ENCODE results near the gene PIGW. TPM values are rescaled to one million over a fixed set of nuclear protein-coding genes. Genes with fewer than 3 reads are reported as not detected.

PIGW gene
- total and polyA plus RNA-seq, 2 donors from 2014 or later, result 4.7 to 11.1 TPM

DNA sequence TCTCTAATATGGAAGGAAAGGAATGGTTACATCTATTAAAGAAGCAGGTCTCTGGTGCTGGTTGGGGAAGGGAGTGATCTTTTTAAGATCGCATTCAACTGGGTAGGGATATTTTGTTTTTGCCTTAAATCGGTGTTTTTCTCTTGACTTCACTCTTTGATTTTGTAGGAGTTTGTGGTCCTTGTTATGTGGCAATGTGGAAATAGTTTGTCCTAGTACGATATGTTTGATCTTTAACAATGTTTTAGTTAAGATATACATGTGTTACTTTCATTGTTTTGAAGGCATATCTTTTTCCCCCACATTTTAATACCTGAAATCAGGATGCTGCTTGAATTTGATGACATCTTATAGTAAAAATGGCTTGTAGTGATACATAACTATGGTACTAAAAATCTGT lies 18.7 kb downstream of the PIGW start:
- H3K27ac ChIP-seq (ENCODE audit: low read depth in 2 of 2, low read length in 2 of 2), result no peak overlapping the region
- peaks cover 0 to 5% (median 0%) of the 10 kb centered on the region in 3 donors for H3K4me1 ChIP-seq (ENCODE audit: control insufficient read depth in 2 of 3, insufficient read depth in 2 of 3, low read depth in 1 of 3, low read length in 3 of 3)
- no peak overlapping the region for H3K4me3 ChIP-seq (ENCODE audit: low read length in 3 of 3)
- no peaks in the 10 kb centered on the region for H3K9me3 ChIP-seq (ENCODE audit: control insufficient read depth in 2 of 3, insufficient read depth in 1 of 3, low read length in 3 of 3)
- intact Hi-C loops (cut with DNase I), result no loop called here
- FAIRE-seq (no peak), DNase-seq (no peak)
- TF ChIP-seq, protein P1, sequence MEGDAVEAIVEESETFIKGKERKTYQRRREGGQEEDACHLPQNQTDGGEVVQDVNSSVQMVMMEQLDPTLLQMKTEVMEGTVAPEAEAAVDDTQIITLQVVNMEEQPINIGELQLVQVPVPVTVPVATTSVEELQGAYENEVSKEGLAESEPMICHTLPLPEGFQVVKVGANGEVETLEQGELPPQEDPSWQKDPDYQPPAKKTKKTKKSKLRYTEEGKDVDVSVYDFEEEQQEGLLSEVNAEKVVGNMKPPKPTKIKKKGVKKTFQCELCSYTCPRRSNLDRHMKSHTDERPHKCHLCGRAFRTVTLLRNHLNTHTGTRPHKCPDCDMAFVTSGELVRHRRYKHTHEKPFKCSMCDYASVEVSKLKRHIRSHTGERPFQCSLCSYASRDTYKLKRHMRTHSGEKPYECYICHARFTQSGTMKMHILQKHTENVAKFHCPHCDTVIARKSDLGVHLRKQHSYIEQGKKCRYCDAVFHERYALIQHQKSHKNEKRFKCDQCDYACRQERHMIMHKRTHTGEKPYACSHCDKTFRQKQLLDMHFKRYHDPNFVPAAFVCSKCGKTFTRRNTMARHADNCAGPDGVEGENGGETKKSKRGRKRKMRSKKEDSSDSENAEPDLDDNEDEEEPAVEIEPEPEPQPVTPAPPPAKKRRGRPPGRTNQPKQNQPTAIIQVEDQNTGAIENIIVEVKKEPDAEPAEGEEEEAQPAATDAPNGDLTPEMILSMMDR (IDR thresholded peaks at IDR 0.05; ENCODE audit: borderline replicate concordance, extremely low read depth, insufficient read depth), result no peak
- H3K36me3 ChIP-seq (ENCODE audit: control insufficient read depth in 2 of 3, insufficient read depth in 3 of 3, low read length in 3 of 3), result peaks cover 2 to 25% (median 12%) of the 10 kb centered on the region in 3 donors
- no peaks in the 10 kb centered on the region for H3K27me3 ChIP-seq (ENCODE audit: control insufficient read depth, insufficient read depth, low read length)
- no peak overlapping the region for H3K9ac ChIP-seq (ENCODE audit: low read length in 3 of 3)

DNA sequence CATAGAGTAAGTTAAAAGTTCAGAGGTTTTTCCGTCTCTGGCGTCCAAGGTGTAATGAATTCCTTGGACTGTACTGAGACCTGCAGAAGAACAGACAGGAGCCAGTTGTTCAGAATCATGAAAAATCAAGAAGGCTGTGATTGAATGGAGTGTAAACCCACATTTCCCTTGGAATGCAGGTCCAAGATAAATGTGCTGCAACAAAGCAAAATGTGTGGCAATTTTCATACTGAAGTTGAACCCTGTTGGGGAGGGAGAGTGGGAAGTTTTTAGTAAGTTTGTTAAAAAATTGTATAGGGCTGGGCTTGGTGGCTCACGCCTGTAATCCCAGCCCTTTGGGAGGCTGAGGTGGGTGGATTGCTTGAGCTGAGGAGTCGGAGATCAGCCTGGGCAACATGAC lies 31.3 kb downstream of the PIGW start:
- no peak for FAIRE-seq
- H3K4me3 ChIP-seq (ENCODE audit: low read length in 3 of 3), result no peak overlapping the region
- no peaks in the 10 kb centered on the region for H3K9me3 ChIP-seq (ENCODE audit: control insufficient read depth in 2 of 3, insufficient read depth in 1 of 3, low read length in 3 of 3)
- H3K4me1 ChIP-seq (ENCODE audit: control insufficient read depth in 2 of 3, insufficient read depth in 2 of 3, low read depth in 1 of 3, low read length in 3 of 3), result peaks cover 0 to 5% (median 3%) of the 10 kb centered on the region in 3 donors
- intact Hi-C loops (cut with DNase I), result no loop called here
- no peak overlapping the region for H3K9ac ChIP-seq (ENCODE audit: low read length in 3 of 3)
- TF ChIP-seq, protein P1 (IDR thresholded peaks at IDR 0.05; ENCODE audit: borderline replicate concordance, extremely low read depth, insufficient read depth), result no peak
- DNase-seq, result no peak
- H3K36me3 ChIP-seq (ENCODE audit: control insufficient read depth in 2 of 3, insufficient read depth in 3 of 3, low read length in 3 of 3), result peaks cover 4 to 38% (median 9%) of the 10 kb centered on the region in 3 donors
- no peak overlapping the region for H3K27ac ChIP-seq (ENCODE audit: low read depth in 2 of 2, low read length in 2 of 2)
- no peaks in the 10 kb centered on the region for H3K27me3 ChIP-seq (ENCODE audit: control insufficient read depth, insufficient read depth, low read length)

DNA sequence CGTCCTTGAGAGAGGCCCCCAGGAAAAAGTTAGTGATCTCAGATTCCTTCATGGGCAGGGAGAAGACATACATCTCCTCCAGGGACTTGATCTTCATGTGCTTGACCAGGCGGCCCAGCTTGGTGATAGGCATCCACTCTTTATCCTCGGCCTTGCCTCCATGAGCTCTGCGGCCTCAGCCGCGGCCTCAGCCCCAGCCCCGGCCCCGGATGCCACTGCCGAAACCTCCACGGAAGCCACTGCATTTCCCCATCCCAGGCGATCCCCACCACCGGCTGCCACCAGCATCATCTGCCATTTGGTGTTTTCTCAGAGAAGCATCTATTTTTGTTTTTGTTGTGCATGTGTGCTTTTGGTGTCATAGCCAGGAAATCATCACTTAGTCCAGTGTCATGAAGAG lies 40.2 kb downstream of the PIGW start:
- Histone ChIP-seq H3K27me3 (ENCODE audit: control insufficient read depth, insufficient read depth, low read length) (no peaks in the 10 kb centered on the region), H3K9me3 (ENCODE audit: control insufficient read depth in 2 of 3, insufficient read depth in 1 of 3, low read length in 3 of 3) (no peaks in the 10 kb centered on the region), H3K36me3 (ENCODE audit: control insufficient read depth in 2 of 3, insufficient read depth in 3 of 3, low read length in 3 of 3) (peaks cover 6 to 23% (median 20%) of the 10 kb centered on the region in 3 donors), H3K4me1 (ENCODE audit: control insufficient read depth in 2 of 3, insufficient read depth in 2 of 3, low read depth in 1 of 3, low read length in 3 of 3) (no peaks in the 10 kb centered on the region), H3K4me3 (ENCODE audit: low read length in 3 of 3) (no peak overlapping the region), H3K9ac (ENCODE audit: low read length in 3 of 3) (no peak overlapping the region), H3K27ac (ENCODE audit: low read depth in 2 of 2, low read length in 2 of 2) (no peak overlapping the region)
- DNase-seq, result no peak
- no peak for FAIRE-seq
- TF ChIP-seq, protein P1 (IDR thresholded peaks at IDR 0.05; ENCODE audit: borderline replicate concordance, extremely low read depth, insufficient read depth), result no peak
- intact Hi-C loops (cut with DNase I), result no loop called here

DNA sequence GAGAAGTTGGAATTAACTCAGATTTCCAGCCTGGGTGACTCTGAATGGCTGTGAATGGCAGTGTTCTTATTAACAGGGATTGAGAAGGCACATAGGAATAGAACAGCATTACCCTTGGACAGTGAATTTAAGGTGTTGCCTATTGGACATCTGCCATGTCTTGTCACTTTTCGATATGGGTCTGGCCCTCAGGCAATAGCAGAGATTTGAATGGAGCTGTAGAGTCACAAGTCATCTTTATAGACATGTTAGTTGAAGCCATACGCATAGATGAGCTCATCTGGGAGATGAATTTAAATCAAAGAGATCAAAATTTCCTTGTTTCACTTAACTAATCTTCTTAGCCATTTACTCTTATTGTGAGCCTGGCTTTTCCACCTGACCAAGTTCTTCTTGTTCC lies 42.0 kb downstream of the PIGW start:
- H3K36me3 ChIP-seq (ENCODE audit: control insufficient read depth in 2 of 3, insufficient read depth in 3 of 3, low read length in 3 of 3), result peaks cover 8 to 25% (median 24%) of the 10 kb centered on the region in 3 donors
- H3K4me1 ChIP-seq (ENCODE audit: control insufficient read depth in 2 of 3, insufficient read depth in 2 of 3, low read depth in 1 of 3, low read length in 3 of 3), result no peaks in the 10 kb centered on the region
- intact Hi-C loops (cut with DNase I), result no loop called here
- no peak overlapping the region for H3K9ac ChIP-seq (ENCODE audit: low read length in 3 of 3)
- TF ChIP-seq, protein P1 (IDR thresholded peaks at IDR 0.05; ENCODE audit: borderline replicate concordance, extremely low read depth, insufficient read depth), result no peak
- H3K4me3 ChIP-seq (ENCODE audit: low read length in 3 of 3), result no peak overlapping the region
- no peak for FAIRE-seq
- no peaks in the 10 kb centered on the region for H3K9me3 ChIP-seq (ENCODE audit: control insufficient read depth in 2 of 3, insufficient read depth in 1 of 3, low read length in 3 of 3)
- H3K27ac ChIP-seq (ENCODE audit: low read depth in 2 of 2, low read length in 2 of 2), result no peak overlapping the region
- DNase-seq, result no peak
- no peaks in the 10 kb centered on the region for H3K27me3 ChIP-seq (ENCODE audit: control insufficient read depth, insufficient read depth, low read length)
